ENCODE measurements around the gene BMP3.

BMP3 gene

GRCh38 chr4:81042578-81043365 lies 12.3 kb downstream of the BMP3 start:
- no peak for DNase-seq

GRCh38 chr4:81049330-81049729 lies 18.8 kb downstream of the BMP3 start:
- DNase-seq, result no peak

GRCh38 chr4:81049907-81050306 lies 19.4 kb downstream of the BMP3 start:
- no peak for DNase-seq

GRCh38 chr4:81052119-81053068 lies 21.9 kb downstream of the BMP3 start:
- DNase-seq, result peak; percentile 33

GRCh38 chr4:81058621-81059020 lies 28.1 kb downstream of the BMP3 start:
- DNase-seq, result no peak

- no peak for DNase-seq
These were observed 30.3 kb downstream of the BMP3 start for GRCh38 chr4:81060587-81061343.

GRCh38 chr4:81061344-81061730 lies 30.8 kb downstream of the BMP3 start:
- no peak for DNase-seq

GRCh38 chr4:81062001-81062400 lies 31.5 kb downstream of the BMP3 start:
- DNase-seq, result no peak

GRCh38 chr4:81065446-81065845 lies 34.9 kb downstream of the BMP3 start:
- no peak for DNase-seq

- peak; percentile 83 for DNase-seq
These were observed 39.3 kb downstream of the BMP3 start for GRCh38 chr4:81069706-81070331.

- DNase-seq, result no peak
These were observed 40.5 kb downstream of the BMP3 start for GRCh38 chr4:81071013-81071412.

- DNase-seq, result no peak
These were observed 50.6 kb downstream of the BMP3 start for GRCh38 chr4:81081156-81081555.

- DNase-seq, result no peak
These were observed 53.5 kb downstream of the BMP3 start for GRCh38 chr4:81084029-81084428.

GRCh38 chr4:81084634-81085033 lies 54.1 kb downstream of the BMP3 start:
- no peak for DNase-seq

- DNase-seq, result no peak
These were observed 54.8 kb downstream of the BMP3 start for GRCh38 chr4:81085291-81085690.

- no peak for DNase-seq
These were observed 55.5 kb downstream of the BMP3 start for GRCh38 chr4:81085979-81086378.

GRCh38 chr4:81093720-81094401 lies 63.4 kb downstream of the BMP3 start:
- no peak for DNase-seq

GRCh38 chr4:81095389-81095788 lies 64.9 kb downstream of the BMP3 start:
- no peak for DNase-seq

GRCh38 chr4:81096566-81096965 lies 66.1 kb downstream of the BMP3 start:
- DNase-seq, result no peak

GRCh38 chr4:81102107-81102506 lies 71.6 kb downstream of the BMP3 start:
- no peak for DNase-seq

GRCh38 chr4:81106150-81106549 lies 75.6 kb downstream of the BMP3 start:
- no peak for DNase-seq

Measured in NCI-H510A treated with DMSO at 0.1 percent for 48 hours (cell line).